Activated naive CD4-positive, alpha-beta T cell treated with anti-CD3 and anti-CD28 coated beads, Interleukin-2, amount 10 ng/mL, durations not matched to agents 7 days and 5 days (primary cell): Measurements from ENCODE around the gene C19orf73.
"Not testable (repeated sequence)": the region's sequence is repeated elsewhere in the genome, so short reads cannot be mapped to it uniquely, and the experiment has no call there.

Experiments
- CTCF ChIA-PET: fragments of 350-600 bp; sonication (Branson Sonifier 250); formaldehyde crosslinking; loops from one replicate; lab custom pipeline; 2021; ENCODE audit warnings: antibody characterized with exemption; lab: Charles Lee
- DNase-seq: peaks from one replicate; pipeline ENCODE4 v3.0.0-alpha.2; 2020
- H3K27ac Mint-ChIP-seq: one replicate; pipeline ENCODE4 v1.8.0; 2021; ENCODE audit warnings: mild to moderate bottlenecking, moderate library complexity, mixed read lengths
- H3K27me3 Mint-ChIP-seq: one replicate; pipeline ENCODE4 v1.8.0; 2021; ENCODE audit warnings: mild to moderate bottlenecking, mixed read lengths
- H3K36me3 Mint-ChIP-seq: one replicate; pipeline ENCODE4 v1.8.0; 2021; ENCODE audit warnings: mixed read lengths
- H3K4me1 Mint-ChIP-seq: one replicate; pipeline ENCODE4 v1.8.0; 2021; ENCODE audit warnings: mixed read lengths
- H3K4me3 Mint-ChIP-seq: one replicate; pipeline ENCODE4 v1.8.0; 2021; ENCODE audit warnings: mild to moderate bottlenecking, moderate library complexity, mixed read lengths
- H3K9me3 Mint-ChIP-seq: one replicate; pipeline ENCODE4 v1.8.0; 2021; ENCODE audit warnings: mixed read lengths

The C19orf73 gene

GRCh38 chr19:49153167-49153809 lies 34.3 kb upstream of the C19orf73 start:
- Mint-ChIP-seq H3K27me3 (peaks cover 98% of the 10 kb centered on the region), H3K27ac (no peak overlapping the region), H3K4me3 (no peak overlapping the region), H3K36me3 (peaks cover 5% of the 10 kb centered on the region), H3K4me1 (peaks cover 26% of the 10 kb centered on the region), H3K9me3 (peaks cover 4% of the 10 kb centered on the region)
- CTCF ChIA-PET = no interaction called here
- DNase-seq = no peak

- peaks cover 98% of the 10 kb centered on the region for H3K27me3 Mint-ChIP-seq
Measured at GRCh38 chr19:49152119-49152550, 33.2 kb upstream of the C19orf73 start.

DNA sequence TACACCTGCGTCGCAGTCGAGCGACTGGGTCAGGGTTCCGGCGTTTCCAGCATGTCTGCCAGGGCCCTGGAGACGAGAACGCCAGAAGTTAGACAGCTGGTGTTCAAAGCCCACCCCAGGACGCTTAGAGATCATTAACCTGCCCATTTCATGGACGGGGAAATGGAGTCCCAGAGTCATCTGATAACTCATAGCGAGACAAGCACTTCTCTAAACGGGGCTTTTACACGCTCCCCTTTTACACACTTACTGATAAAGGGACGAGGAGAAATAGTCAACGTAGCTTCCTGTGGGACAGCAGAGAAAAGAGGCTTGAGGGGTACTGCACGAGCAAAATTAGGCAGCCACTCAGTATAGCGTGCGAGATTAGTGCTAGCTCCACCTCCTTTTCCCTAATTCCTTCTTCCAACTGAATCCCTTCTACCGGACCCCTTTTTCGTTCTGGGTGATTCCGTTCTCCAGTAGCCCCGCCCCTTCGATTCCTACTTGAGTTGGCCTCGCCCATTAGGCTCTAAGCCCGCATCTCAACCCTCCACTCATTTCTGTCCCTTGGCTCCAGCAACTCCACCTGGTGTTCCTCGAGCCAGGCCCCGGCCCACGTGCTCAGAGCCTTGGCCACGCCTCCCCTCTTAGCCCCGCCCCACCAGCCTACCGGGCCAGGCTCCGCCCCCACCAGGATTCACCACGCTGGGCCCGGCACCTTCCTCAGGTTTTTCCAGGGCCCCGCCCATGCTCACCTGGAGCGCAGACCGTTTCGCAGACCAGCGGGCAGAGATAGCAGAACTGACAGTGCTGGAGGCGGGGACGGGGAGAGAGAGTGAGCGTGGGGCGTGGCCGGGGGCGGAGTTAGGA lies 32.5 kb upstream of the C19orf73 start:
- Mint-ChIP-seq H3K4me3 (peak overlapping the region; percentile 24), H3K9me3 (peaks cover 4% of the 10 kb centered on the region), H3K4me1 (peaks cover 24% of the 10 kb centered on the region), H3K36me3 (peaks cover 5% of the 10 kb centered on the region), H3K27ac (no peak overlapping the region), H3K27me3 (peaks cover 100% of the 10 kb centered on the region)
- peak; percentile 58 for DNase-seq
- CTCF ChIA-PET = no interaction called here

More at GRCh38 chr19:49152119-49152550, 33.2 kb upstream of the C19orf73 start:
- CTCF ChIA-PET = no interaction called here
- Mint-ChIP-seq H3K36me3 (peaks cover 5% of the 10 kb centered on the region), H3K4me1 (peaks cover 24% of the 10 kb centered on the region), H3K9me3 (peaks cover 4% of the 10 kb centered on the region), H3K27ac (no peak overlapping the region), H3K4me3 (no peak overlapping the region)
- no peak for DNase-seq

DNA sequence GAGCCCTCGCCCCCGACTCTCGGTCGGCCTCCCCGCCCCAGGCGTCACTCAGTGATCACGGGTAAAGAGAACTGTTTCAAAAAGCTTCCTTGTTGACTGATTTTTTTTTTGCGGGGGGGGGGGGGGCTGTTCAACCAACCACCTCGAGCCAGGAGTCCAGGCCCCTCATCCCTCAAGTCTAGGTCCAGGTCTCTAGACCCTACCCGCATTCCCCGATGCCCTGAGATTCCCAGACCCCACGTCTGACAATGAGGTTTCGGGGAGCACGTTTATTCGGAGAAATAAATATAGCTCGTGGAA lies 32.0 kb upstream of the C19orf73 start:
- Mint-ChIP-seq H3K4me3 (no peak overlapping the region), H3K4me1 (peaks cover 29% of the 10 kb centered on the region), H3K27me3 (peaks cover 100% of the 10 kb centered on the region), H3K27ac (no peak overlapping the region), H3K9me3 (peaks cover 4% of the 10 kb centered on the region), H3K36me3 (peaks cover 5% of the 10 kb centered on the region)
- no peak for DNase-seq
- CTCF ChIA-PET = no interaction called here

DNA sequence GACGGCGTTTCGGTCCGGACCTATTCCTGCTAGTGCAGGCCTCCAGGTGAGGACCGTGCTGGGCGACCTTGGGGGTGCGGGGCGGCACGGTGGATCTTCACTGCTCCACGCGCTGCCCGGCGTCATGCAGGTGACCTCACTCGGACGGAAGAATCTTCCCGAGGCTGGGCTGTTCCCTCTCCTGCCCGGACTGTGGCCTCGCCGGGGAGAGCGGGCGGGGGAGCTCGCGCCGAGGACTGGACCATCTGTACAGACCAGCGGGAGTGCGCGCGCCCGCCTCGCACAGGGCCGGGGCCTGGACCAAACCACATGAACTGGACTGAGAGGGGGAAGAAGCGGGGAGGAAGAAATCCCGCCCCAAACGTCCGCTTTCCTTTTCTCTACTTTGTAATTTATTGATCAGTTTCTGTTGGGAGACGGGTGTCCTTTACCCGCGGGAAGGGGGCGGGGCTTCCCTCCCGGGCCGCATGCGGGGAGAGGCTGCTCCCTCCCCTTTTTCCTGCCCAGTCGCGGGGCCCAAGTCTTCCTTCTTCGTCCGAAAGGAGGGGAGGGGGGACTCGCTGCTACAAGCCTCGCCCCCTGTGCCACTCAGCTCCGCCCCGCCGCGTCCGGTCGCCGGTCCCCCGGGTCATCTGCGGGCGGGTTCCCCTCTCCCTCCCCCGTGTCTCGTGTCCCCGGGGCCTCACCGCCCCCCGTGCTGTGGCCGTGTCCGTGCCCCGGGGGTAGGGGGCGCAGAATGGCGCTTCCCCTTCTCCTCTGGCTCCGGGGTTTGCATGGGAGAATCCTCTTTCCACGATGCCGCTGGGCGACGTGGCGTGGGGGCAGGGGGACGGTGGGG lies 31.4 kb upstream of the C19orf73 start:
- Mint-ChIP-seq H3K9me3 (peaks cover 4% of the 10 kb centered on the region), H3K36me3 (peaks cover 5% of the 10 kb centered on the region), H3K27me3 (peaks cover 100% of the 10 kb centered on the region), H3K4me1 (peaks cover 35% of the 10 kb centered on the region), H3K27ac (no peak overlapping the region), H3K4me3 (peak overlapping the region; percentile 73)
- CTCF ChIA-PET = no interaction called here
- DNase-seq = peak; percentile 73

- CTCF ChIA-PET = interaction anchor here (0.8 to 1.6 kb wide), 3 partner anchors 14 to 59 kb away, joined by 3 to 4 read pairs (median 4); no protein-coding TSS in a partner anchor
- H3K27me3 Mint-ChIP-seq = peaks cover 97% of the 10 kb centered on the region
- peaks cover 5% of the 10 kb centered on the region for H3K36me3 Mint-ChIP-seq
- H3K4me1 Mint-ChIP-seq = peaks cover 37% of the 10 kb centered on the region
- H3K27ac Mint-ChIP-seq = no peak overlapping the region
- H3K4me3 Mint-ChIP-seq = peak overlapping the region; percentile 73
- DNase-seq = no peak
- H3K9me3 Mint-ChIP-seq = peaks cover 4% of the 10 kb centered on the region
Measured at GRCh38 chr19:49149652-49150105, 30.7 kb upstream of the C19orf73 start.

- Mint-ChIP-seq H3K36me3 (peaks cover 5% of the 10 kb centered on the region), H3K27me3 (peaks cover 95% of the 10 kb centered on the region), H3K4me1 (peaks cover 37% of the 10 kb centered on the region), H3K4me3 (peak overlapping the region; percentile 73), H3K9me3 (peaks cover 4% of the 10 kb centered on the region), H3K27ac (peak overlapping the region; percentile 28)
- peak; percentile 87 for DNase-seq
- CTCF ChIA-PET = interaction anchor here (0.8 to 1.6 kb wide), 5 partner anchors 13 to 153 kb away, joined by 3 to 4 read pairs (median 4); partner anchors contain the start of gene LIN7B
Measured at GRCh38 chr19:49148784-49149651, 30.1 kb upstream of the C19orf73 start.

DNA sequence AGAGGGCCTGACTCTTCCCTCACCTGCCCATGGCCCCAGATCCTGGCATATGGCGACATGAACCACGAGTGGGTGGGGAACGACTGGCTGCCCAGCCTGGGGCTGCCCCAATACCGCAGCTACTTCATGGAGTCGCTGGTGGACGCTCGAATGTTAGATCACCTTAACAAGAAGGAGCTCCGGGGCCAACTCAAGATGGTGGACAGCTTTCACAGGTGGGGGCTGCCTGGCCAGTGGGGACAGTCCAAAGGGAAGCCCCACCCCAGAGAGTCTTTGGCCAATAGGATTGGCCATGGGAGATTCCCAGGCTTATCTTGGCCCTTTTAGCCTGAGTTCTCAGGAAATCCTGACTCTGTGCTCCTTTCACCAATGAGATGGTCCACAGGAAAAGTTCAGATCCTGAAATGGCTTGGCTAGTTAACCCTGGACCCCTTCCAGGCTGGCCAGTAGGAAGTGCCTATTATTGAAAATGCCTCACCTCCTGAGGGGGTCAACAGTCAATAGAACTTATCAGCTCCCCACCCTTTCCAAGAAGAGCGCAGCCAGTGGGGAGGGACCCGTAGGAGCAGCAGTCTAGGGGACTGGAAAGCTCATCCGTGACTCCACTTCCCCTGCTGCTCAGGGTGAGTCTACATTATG lies 29.2 kb upstream of the C19orf73 start:
- no peak for DNase-seq
- Mint-ChIP-seq H3K36me3 (peaks cover 5% of the 10 kb centered on the region), H3K27me3 (peaks cover 87% of the 10 kb centered on the region), H3K9me3 (peaks cover 4% of the 10 kb centered on the region), H3K27ac (peak overlapping the region; percentile 28), H3K4me3 (peak overlapping the region; percentile 46), H3K4me1 (peaks cover 38% of the 10 kb centered on the region)
- CTCF ChIA-PET = interaction anchor here (0.8 to 4.1 kb wide), 4 partner anchors 12 to 153 kb away, joined by 3 to 15 read pairs (median 4); partner anchors contain the start of gene LIN7B

- CTCF ChIA-PET = interaction anchor here (0.6 to 4.2 kb wide), 20 partner anchors 9 to 213 kb away, joined by 3 to 18 read pairs (median 5); partner anchors contain the start of genes HRC, LIN7B and RUVBL2
- H3K4me3 Mint-ChIP-seq, H3K9me3 Mint-ChIP-seq, DNase-seq, H3K27ac Mint-ChIP-seq, H3K36me3 Mint-ChIP-seq: not testable (repeated sequence)
- H3K27me3 Mint-ChIP-seq = peaks cover 79% of the 10 kb centered on the region
- peaks cover 43% of the 10 kb centered on the region for H3K4me1 Mint-ChIP-seq
Measured at GRCh38 chr19:49146408-49146770, 27.4 kb upstream of the C19orf73 start.

- Mint-ChIP-seq H3K36me3 (peaks cover 2% of the 10 kb centered on the region), H3K9me3 (no peaks in the 10 kb centered on the region), H3K27ac (no peak overlapping the region), H3K4me1 (peaks cover 41% of the 10 kb centered on the region), H3K27me3 (peaks cover 77% of the 10 kb centered on the region), H3K4me3 (peak overlapping the region; percentile 52)
- DNase-seq = peak; percentile 82
- CTCF ChIA-PET = interaction anchor here (0.6 to 4.2 kb wide), 23 partner anchors 9 to 213 kb away, joined by 3 to 18 read pairs (median 4); partner anchors contain the start of genes HRC, LIN7B and RUVBL2
Measured at GRCh38 chr19:49145573-49146407, 26.8 kb upstream of the C19orf73 start.

DNA sequence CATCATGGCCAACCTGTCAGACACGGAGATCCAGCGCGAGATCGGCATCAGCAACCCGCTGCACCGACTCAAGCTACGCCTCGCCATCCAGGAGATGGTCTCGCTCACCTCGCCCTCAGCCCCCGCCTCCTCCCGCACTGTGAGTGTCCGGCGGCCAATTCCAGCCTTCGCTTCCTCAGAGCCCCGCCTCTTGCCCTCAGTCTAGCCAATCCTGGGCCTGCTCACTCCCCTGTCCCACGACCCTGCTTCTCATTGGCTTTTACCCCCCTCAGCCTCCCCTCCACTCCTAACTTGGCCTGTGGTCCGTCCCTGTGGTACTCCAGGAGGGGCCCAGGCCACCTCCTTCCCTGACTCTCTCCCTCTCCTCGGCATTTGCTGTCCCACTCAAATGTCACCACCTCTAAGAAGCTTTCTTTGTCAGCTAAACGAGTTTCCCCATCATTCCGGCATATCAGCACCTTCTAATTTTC lies 24.0 kb upstream of the C19orf73 start:
- DNase-seq = peak; percentile 79
- Mint-ChIP-seq H3K9me3 (no peaks in the 10 kb centered on the region), H3K4me1 (peaks cover 25% of the 10 kb centered on the region), H3K27me3 (peaks cover 57% of the 10 kb centered on the region), H3K36me3 (no peaks in the 10 kb centered on the region), H3K4me3 (peak overlapping the region; percentile 63), H3K27ac (no peak overlapping the region)
- CTCF ChIA-PET = interaction anchor here (2.9 kb wide), 1 partner anchor 45 kb away, joined by 19 read pairs; no protein-coding TSS in a partner anchor

DNA sequence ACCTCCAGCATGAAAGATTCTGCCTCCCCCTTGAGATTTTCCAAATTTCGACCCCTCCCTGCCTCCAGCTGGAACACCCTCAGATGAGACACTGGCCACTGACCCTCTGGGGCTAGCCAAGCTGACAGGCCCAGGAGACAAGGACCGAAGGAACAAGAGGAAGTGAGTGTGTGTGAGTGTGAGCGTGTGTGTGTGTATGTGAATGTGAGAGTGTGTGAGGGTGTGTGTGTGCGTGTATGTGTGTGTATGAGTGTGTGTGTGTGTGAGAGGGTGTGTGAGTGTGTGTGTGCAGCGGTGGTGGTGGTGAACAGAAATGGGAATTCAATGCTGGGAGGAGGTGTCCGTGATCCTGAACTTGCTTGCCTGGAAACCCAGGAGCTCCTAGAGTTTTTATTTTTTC lies 22.4 kb upstream of the C19orf73 start:
- H3K36me3 Mint-ChIP-seq = no peaks in the 10 kb centered on the region
- H3K4me3 Mint-ChIP-seq = no peak overlapping the region
- CTCF ChIA-PET = no interaction called here
- H3K27me3 Mint-ChIP-seq = peaks cover 42% of the 10 kb centered on the region
- no peak overlapping the region for H3K27ac Mint-ChIP-seq
- H3K9me3 Mint-ChIP-seq = no peaks in the 10 kb centered on the region
- H3K4me1 Mint-ChIP-seq = peaks cover 25% of the 10 kb centered on the region
- no peak for DNase-seq
